Ovary (tissue), 9 donors: ENCODE measurements around the gene CCDC196. TPM values are rescaled to one million over a fixed set of nuclear protein-coding genes. Genes with fewer than 3 reads are reported as not detected.

Source experiments
- DNase-seq, 5 donors: peaks; one replicate each; pipeline ENCODE4 v3.0.0-alpha.2; 2019 to 2020
- H3K27ac ChIP-seq, 2 donors: fragments of 200-600 bp; one replicate each; pipeline versions ENCODE4 v1.5.1 to v1.8.0; 2019 to 2022
- H3K27me3 ChIP-seq: fragments of 200-600 bp; one replicate; pipeline ENCODE4 v1.8.0; 2022
- H3K36me3 ChIP-seq: fragments of 200-600 bp; sonication (generic); one replicate; pipeline ENCODE4 v1.5.1; 2019
- H3K4me1 ChIP-seq: one replicate; pipeline ENCODE4 v1.8.1; 2013; ENCODE audit warnings: mild to moderate bottlenecking, moderate library complexity; ENCODE audit not compliant: insufficient read depth
- H3K4me3 ChIP-seq: fragments of 200-600 bp; sonication (generic); one replicate; pipeline ENCODE4 v1.5.1; 2017
- H3K9me3 ChIP-seq, 2 donors: fragments of 200-600 bp in 1 of 2; sonication (generic) in 1 of 2; one replicate each; pipeline versions ENCODE4 v1.5.1 to v1.8.1; 2013 to 2019; ENCODE audit warnings: mild to moderate bottlenecking in 1 of 2, moderate library complexity in 1 of 2
- EP300 ChIP-seq: sonication (generic); formaldehyde crosslinking; IDR thresholded peaks from one replicate; pipeline ENCODE4 v1.6.1; 2017; ENCODE audit warnings: antibody characterized with exemption
- POLR2A ChIP-seq: fragments of 450-650 bp; IDR thresholded peaks from one replicate; pipeline ENCODE4 v1.6.1; 2017; ENCODE audit warnings: antibody characterized with exemption, mild to moderate bottlenecking, moderate library complexity
- WGBS, 3 donors: extraction: QIAGEN DNeasy Blood & Tissue Kit in 1 of 3; methylation state at CpG; one replicate each; pipeline versions ENCODE4 v1.1.5 to v1.1.7; 2013 to 2017; 5-methylcytosine and 5-hydroxymethylcytosine counted together
- intact Hi-C, 4 donors: fragments of 100-400 bp; cut with DNase I; formaldehyde crosslinking; loops; one replicate each; pipeline versions ENCODE4 v1.11.0 to v1.15.1; 2022 to 2023
- polyA plus RNA-seq, 2 donors: library from polyadenylated mRNA; stranded (reverse); fragments of 200-250 nt in 1 of 2; fragments of 350-450 nt in 1 of 2; fragmentation: Illumina TruSeq in 1 of 2; extraction: RNeasy Lipid Tissue Mini Kit (QIAGEN cat#74804) in 1 of 2; gene quantifications; one replicate each; pipeline ENCODE4 v1.2.3, GENCODE V29; 2013 to 2014
- total RNA-seq, 7 donors: library from RNA; depleted of rRNA in 2 of 7; stranded (reverse); fragments of >200 nt in 2 of 7; fragmentation: NEBNext Ultra II Directional in 3 of 7; extraction: Animal tissue kit (Norgen Biotek cat#: 25700) in 3 of 7; gene quantifications; one replicate each; pipeline versions ENCODE4 v1.1.0 to v1.2.4, GENCODE V29; 2016 to 2023
- TF ChIP-seq, protein P1 (sequence below), 3 donors: fragments of 450-650 bp in 2 of 3; fragments of 200-600 bp in 1 of 3; IDR thresholded peaks; one replicate each; pipeline versions ENCODE4 v1.5.1 to v1.8.0; 2016 to 2022; ENCODE audit warnings: antibody characterized with exemption in 3 of 3, mild to moderate bottlenecking in 1 of 3
- donor health status: DM: no; HTN: no; CAD: no; lungs with moderate emphysema.
- donor health status: DM: no; HTN: no; CAD: no.
- donor health status: Bipolar disorder and iron deficiency.
- donor health status: DM: yes; HTN: yes; CAD: no.
- donor health status: DM: no; HTN: no; CAD: no.
- donor health status: DM: yes; HTN: yes; CAD: no.

The CCDC196 gene
- total and polyA plus RNA-seq, 9 donors, result not detected

DNA sequence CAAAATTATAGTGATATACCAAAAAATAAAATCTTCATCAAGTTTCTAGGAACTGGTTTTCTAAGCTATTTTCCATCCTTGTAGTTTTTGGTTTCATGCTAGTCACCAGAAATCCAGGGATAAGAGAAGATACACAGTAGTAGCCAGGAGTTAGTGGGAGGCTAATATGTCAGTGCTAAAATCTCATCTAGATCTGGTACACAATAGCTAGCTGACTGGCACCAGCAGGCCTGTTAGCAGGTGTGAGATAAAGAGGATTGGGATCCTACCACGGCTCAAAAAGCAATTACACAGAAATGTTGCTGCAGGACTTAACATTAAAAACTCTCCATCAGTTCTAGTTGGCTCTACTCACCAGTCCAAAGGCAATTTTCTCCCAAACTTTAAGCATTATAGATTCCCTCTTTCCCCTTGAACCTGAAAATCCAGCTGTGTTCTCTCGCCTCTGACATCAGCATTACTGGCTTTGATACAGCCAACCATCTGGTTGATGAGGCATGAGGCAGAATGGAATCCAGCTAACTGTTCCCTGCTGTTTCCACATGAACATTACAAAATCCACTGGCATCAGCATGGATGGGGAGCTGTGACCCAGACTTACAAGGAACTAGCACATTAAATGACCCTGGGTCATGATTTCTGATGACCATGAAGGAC, 41.8 kb upstream of the CCDC196 start:
- TF ChIP-seq EP300, result no peak
- no peak for TF ChIP-seq POLR2A
- TF ChIP-seq, protein P1, sequence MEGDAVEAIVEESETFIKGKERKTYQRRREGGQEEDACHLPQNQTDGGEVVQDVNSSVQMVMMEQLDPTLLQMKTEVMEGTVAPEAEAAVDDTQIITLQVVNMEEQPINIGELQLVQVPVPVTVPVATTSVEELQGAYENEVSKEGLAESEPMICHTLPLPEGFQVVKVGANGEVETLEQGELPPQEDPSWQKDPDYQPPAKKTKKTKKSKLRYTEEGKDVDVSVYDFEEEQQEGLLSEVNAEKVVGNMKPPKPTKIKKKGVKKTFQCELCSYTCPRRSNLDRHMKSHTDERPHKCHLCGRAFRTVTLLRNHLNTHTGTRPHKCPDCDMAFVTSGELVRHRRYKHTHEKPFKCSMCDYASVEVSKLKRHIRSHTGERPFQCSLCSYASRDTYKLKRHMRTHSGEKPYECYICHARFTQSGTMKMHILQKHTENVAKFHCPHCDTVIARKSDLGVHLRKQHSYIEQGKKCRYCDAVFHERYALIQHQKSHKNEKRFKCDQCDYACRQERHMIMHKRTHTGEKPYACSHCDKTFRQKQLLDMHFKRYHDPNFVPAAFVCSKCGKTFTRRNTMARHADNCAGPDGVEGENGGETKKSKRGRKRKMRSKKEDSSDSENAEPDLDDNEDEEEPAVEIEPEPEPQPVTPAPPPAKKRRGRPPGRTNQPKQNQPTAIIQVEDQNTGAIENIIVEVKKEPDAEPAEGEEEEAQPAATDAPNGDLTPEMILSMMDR (IDR thresholded peaks at IDR 0.05), result no peak
- no peaks in the 10 kb centered on the region for H3K9me3 ChIP-seq
- H3K27me3 ChIP-seq, result no peaks in the 10 kb centered on the region
- H3K27ac ChIP-seq, result no peak overlapping the region
- DNase-seq, result no peak
- WGBS, 3 donors, result 58 to 61% (median 61%) methylated on average over 2 of the region's 2 CpGs
- no peaks in the 10 kb centered on the region for H3K36me3 ChIP-seq
- no peaks in the 10 kb centered on the region for H3K4me1 ChIP-seq
- intact Hi-C loops, result no loop called here
- H3K4me3 ChIP-seq, result no peak overlapping the region

DNA sequence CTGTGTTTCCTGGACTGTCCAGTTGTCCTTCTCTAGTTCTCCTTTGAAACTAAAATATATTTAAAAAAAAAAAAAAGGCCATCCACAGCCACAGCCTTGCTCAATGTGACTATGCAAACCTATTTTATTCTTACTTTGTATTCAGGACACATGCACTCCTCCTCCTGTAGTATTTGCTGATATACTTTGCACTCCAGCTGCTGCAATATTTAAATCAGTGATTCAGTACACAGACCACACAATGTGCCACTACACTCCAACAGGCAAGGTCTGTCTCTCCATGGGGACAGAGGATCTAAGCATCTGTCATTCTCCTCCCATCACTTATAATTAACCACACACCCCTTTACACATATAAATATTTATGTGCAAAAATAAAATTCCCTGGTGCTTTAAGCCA, 40.2 kb upstream of the CCDC196 start:
- Histone ChIP-seq H3K4me3 (no peak overlapping the region), H3K9me3 (no peaks in the 10 kb centered on the region), H3K36me3 (no peaks in the 10 kb centered on the region), H3K27ac (no peak overlapping the region), H3K4me1 (no peaks in the 10 kb centered on the region), H3K27me3 (no peaks in the 10 kb centered on the region)
- intact Hi-C loops, result no loop called here
- TF ChIP-seq, protein P1 (IDR thresholded peaks at IDR 0.05), result no peak
- TF ChIP-seq POLR2A, result no peak
- TF ChIP-seq EP300, result no peak
- DNase-seq, result no peak

DNA sequence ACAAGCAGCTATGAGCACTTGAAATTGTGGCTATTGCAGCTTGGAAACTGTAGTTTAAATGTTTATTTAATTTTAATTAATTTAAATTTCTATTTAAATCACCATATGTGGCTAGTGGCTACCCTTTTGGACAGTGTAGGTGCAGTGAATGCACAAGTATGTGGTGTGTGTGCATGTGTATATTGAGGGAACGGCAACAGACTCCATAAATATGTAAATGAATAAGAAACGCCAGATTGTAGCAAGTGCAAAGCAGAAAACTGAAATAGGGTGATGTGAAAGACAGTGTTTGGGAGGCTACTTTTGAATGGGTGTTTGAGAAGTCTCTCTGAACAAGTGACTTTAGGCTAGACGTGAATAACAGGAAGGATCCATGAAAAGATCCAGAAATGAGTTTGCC, 32.7 kb upstream of the CCDC196 start:
- Histone ChIP-seq H3K9me3 (no peaks in the 10 kb centered on the region), H3K27ac (no peak overlapping the region), H3K4me1 (no peaks in the 10 kb centered on the region), H3K27me3 (no peaks in the 10 kb centered on the region), H3K36me3 (no peaks in the 10 kb centered on the region), H3K4me3 (no peak overlapping the region)
- intact Hi-C loops, result no loop called here
- 53 to 83% (median 82%) methylated on average over 3 of the region's 3 CpGs for WGBS, 3 donors
- TF ChIP-seq, protein P1 (IDR thresholded peaks at IDR 0.05), result no peak
- TF ChIP-seq EP300 (no peak), POLR2A (no peak)
- DNase-seq, result no peak

DNA sequence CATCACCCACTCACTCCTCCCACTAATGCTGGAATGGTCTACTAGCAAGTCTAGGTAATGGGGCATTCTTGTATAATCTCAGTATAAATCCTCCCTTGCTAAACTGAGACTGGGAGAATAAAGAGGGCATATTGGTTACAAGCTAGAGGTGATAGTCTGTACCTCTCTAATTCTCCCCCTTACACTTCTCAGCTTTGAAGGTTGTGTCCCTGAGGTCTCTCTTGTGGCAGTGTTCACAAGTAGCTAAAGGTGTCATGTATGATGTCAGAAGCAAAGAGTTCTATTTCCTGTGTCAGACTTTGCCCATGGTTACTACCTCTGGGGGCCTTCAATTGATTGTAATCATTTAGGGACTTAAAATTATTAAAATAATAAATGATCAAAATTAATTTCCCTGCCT, 26.6 kb upstream of the CCDC196 start:
- TF ChIP-seq, protein P1 (IDR thresholded peaks at IDR 0.05), result no peak
- TF ChIP-seq POLR2A (no peak), EP300 (no peak)
- DNase-seq, result no peak
- Histone ChIP-seq H3K9me3 (no peaks in the 10 kb centered on the region), H3K4me1 (no peaks in the 10 kb centered on the region), H3K4me3 (no peak overlapping the region), H3K27ac (no peak overlapping the region), H3K27me3 (no peaks in the 10 kb centered on the region), H3K36me3 (no peaks in the 10 kb centered on the region)
- intact Hi-C loops, result no loop called here
